Mesothelial cell of epicardium (in vitro differentiated cells): ENCODE measurements around the gene CNIH1. TPM values are rescaled to one million over a fixed set of nuclear protein-coding genes. Genes with fewer than 3 reads are reported as not detected.
"Not testable (repeated sequence)": the region's sequence is repeated elsewhere in the genome, so short reads cannot be mapped to it uniquely, and the experiment has no call there.

Experiments used
- DNase-seq, 2 experiments: peaks; one replicate each; pipeline ENCODE4 v3.0.0; 2021; ENCODE audit warnings: low spot score in 2 of 2; ENCODE audit not compliant: unreplicated experiment in 2 of 2
- H3K27ac Mint-ChIP-seq: 2 replicates; pipeline ENCODE4 v1.8.0; 2021; ENCODE audit warnings: mixed read lengths
- H3K27me3 Mint-ChIP-seq: 2 replicates; pipeline ENCODE4 v1.8.0; 2021; ENCODE audit warnings: low read depth, mixed read lengths
- H3K36me3 Mint-ChIP-seq: 2 replicates; pipeline ENCODE4 v1.8.0; 2021; ENCODE audit warnings: mixed read lengths
- H3K4me1 Mint-ChIP-seq: 2 replicates; pipeline ENCODE4 v1.8.0; 2021; ENCODE audit warnings: mixed read lengths
- H3K4me3 Mint-ChIP-seq: 2 replicates; pipeline ENCODE4 v1.8.0; 2021; ENCODE audit warnings: mild to moderate bottlenecking, moderate library complexity, mixed read lengths
- H3K9me3 Mint-ChIP-seq: 2 replicates; pipeline ENCODE4 v1.8.0; 2021; ENCODE audit warnings: mixed read lengths
- total RNA-seq: library from RNA; stranded (reverse); gene quantifications from 3 replicates; pipeline ENCODE4 v1.2.1, GENCODE V29; 2021
- TF ChIP-seq, protein P1 (sequence below): fragments of 200-600 bp; sonication (generic); IDR thresholded peaks from one replicate; pipeline ENCODE4 v1.5.0; 2021; ENCODE audit warnings: antibody characterized with exemption; ENCODE audit not compliant: unreplicated experiment

CNIH1 gene
- total RNA-seq, 1 donor from 2014 or later: 97.6 TPM

DNA sequence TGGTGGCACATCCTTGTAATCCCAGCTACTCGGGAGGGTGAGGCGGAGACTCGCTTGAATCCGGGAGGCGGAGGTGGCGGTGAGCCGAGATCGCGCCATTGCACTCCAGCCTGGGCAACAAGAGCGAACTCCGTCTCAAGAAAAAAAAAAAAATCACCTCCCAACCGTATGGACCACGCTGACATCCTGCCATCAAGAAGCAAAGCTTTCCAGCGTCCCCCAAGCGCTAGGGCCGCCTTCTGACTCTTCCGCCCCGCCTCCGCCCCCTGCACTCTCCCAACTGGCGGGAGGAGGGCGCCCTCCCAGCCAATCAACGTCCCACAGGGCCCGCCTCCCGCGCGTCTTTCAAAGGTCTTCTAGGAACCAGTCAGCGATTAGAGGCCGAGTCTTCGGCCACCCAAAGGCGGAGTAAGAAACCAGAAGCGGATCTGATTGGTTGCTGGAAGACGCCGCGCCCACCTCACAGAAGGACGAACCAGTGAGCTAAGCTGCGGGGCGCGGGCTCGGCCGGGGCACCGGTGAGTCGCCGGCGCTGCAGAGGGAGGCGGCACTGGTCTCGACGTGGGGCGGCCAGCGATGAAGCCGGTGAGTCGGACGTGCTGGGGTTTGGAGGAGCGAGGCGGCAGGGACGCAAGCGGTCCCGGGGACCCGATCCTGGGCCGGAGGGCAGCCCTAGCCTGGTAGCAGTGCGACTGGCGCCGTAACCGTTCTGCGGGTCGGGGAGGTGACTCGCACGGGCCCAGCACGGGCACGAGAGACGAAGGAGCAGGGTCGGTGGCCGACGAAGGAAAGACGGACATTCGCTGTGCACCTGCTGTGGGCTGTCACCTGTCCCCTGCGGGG, 44.5 kb downstream of the CNIH1 start, which contains the start of gene CDKN3:
TSS of gene CDKN3 (plus strand) at position 515 of the 843 bp plus-strand sequence. CDS start at position 577, 62 bp downstream.
- peak within 1 kb of the TSS; percentile 78 for H3K4me3 Mint-ChIP-seq
- DNase-seq: peak; percentile 94
- peaks cover 2% of the 10 kb centered on the region for H3K36me3 Mint-ChIP-seq
- peaks cover 18% of the 10 kb centered on the region for H3K4me1 Mint-ChIP-seq
- no peaks in the 10 kb centered on the region for H3K9me3 Mint-ChIP-seq
- H3K27ac Mint-ChIP-seq: peak within 1 kb of the TSS; percentile 52
- H3K27me3 Mint-ChIP-seq: no peaks in the 10 kb centered on the region
- TF ChIP-seq, protein P1, sequence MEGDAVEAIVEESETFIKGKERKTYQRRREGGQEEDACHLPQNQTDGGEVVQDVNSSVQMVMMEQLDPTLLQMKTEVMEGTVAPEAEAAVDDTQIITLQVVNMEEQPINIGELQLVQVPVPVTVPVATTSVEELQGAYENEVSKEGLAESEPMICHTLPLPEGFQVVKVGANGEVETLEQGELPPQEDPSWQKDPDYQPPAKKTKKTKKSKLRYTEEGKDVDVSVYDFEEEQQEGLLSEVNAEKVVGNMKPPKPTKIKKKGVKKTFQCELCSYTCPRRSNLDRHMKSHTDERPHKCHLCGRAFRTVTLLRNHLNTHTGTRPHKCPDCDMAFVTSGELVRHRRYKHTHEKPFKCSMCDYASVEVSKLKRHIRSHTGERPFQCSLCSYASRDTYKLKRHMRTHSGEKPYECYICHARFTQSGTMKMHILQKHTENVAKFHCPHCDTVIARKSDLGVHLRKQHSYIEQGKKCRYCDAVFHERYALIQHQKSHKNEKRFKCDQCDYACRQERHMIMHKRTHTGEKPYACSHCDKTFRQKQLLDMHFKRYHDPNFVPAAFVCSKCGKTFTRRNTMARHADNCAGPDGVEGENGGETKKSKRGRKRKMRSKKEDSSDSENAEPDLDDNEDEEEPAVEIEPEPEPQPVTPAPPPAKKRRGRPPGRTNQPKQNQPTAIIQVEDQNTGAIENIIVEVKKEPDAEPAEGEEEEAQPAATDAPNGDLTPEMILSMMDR: peak; percentile 24

- TF ChIP-seq, protein P1: no peak
- no peak overlapping the region for H3K27ac Mint-ChIP-seq
- H3K27me3 Mint-ChIP-seq: no peaks in the 10 kb centered on the region
- peak overlapping the region; percentile 78 for H3K4me3 Mint-ChIP-seq
- no peak for DNase-seq
- H3K4me1 Mint-ChIP-seq: peaks cover 18% of the 10 kb centered on the region
- H3K9me3 Mint-ChIP-seq: no peaks in the 10 kb centered on the region
- H3K36me3 Mint-ChIP-seq: no peaks in the 10 kb centered on the region
Observed at GRCh38 chr14:54396183-54396492, 45.0 kb downstream of the CNIH1 start.

- Mint-ChIP-seq H3K4me3 (peak overlapping the region; percentile 31), H3K9me3 (no peaks in the 10 kb centered on the region), H3K4me1 (peaks cover 18% of the 10 kb centered on the region), H3K27me3 (no peaks in the 10 kb centered on the region), H3K36me3 (no peaks in the 10 kb centered on the region), H3K27ac (no peak overlapping the region)
- no peak for DNase-seq
- TF ChIP-seq, protein P1: no peak
Observed at GRCh38 chr14:54395716-54396115, 45.5 kb downstream of the CNIH1 start.

- H3K4me1 Mint-ChIP-seq: peaks cover 18% of the 10 kb centered on the region
- H3K4me3 Mint-ChIP-seq: no peak overlapping the region
Observed at GRCh38 chr14:54395284-54395683, 45.9 kb downstream of the CNIH1 start.

DNA sequence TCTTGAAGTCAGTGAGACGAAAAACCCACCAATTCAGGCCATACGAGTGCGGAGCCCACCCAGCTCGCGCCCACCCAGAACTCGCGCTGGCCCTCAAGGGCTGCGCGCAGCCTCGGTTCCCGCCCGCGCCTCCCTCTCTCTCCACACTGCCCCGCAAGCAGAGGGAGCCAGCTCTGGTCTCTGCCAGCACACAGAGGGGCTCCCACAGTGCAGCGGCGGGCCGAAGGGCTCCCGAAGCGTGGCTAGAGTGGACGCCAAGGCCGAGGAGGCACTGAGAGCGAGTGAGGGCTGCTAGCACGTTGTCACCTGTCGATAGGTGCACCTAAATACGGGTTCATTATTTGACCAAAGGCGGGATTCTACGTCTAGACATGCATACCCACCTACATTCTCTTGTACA, 46.6 kb downstream of the CNIH1 start:
- DNase-seq: no peak
- H3K27ac Mint-ChIP-seq: no peak overlapping the region
- TF ChIP-seq, protein P1: no peak
- no peaks in the 10 kb centered on the region for H3K36me3 Mint-ChIP-seq
- H3K4me3 Mint-ChIP-seq: no peak overlapping the region
- H3K27me3 Mint-ChIP-seq: no peaks in the 10 kb centered on the region
- peaks cover 18% of the 10 kb centered on the region for H3K4me1 Mint-ChIP-seq
- H3K9me3 Mint-ChIP-seq: no peaks in the 10 kb centered on the region

More at GRCh38 chr14:54395284-54395683, 45.9 kb downstream of the CNIH1 start:
- Mint-ChIP-seq H3K27ac (no peak overlapping the region), H3K36me3 (no peaks in the 10 kb centered on the region), H3K9me3 (no peaks in the 10 kb centered on the region), H3K27me3 (no peaks in the 10 kb centered on the region)
- DNase-seq: no peak
- TF ChIP-seq, protein P1: no peak

GRCh38 chr14:54392986-54393884, 47.9 kb downstream of the CNIH1 start:
- not testable (repeated sequence) for H3K36me3 Mint-ChIP-seq, H3K27ac Mint-ChIP-seq, H3K27me3 Mint-ChIP-seq, DNase-seq, H3K4me3 Mint-ChIP-seq, H3K9me3 Mint-ChIP-seq
- peaks cover 10% of the 10 kb centered on the region for H3K4me1 Mint-ChIP-seq
